Colonic mucosa (tissue), 4 donors: ENCODE results near the gene RBP3. TPM values are rescaled to one million over a fixed set of nuclear protein-coding genes. Genes with fewer than 3 reads are reported as not detected.

Experiments
- DNase-seq: peaks from one replicate; pipeline ENCODE4 v3.0.0-alpha.2; 2020
- H3K27ac ChIP-seq: fragments of 200-600 bp; one replicate; pipeline ENCODE4 v1.8.0; 2021
- H3K27me3 ChIP-seq: fragments of 200-600 bp; one replicate; pipeline ENCODE4 v1.8.0; 2021
- H3K36me3 ChIP-seq: fragments of 200-600 bp; one replicate; pipeline ENCODE4 v1.8.0; 2021
- H3K4me1 ChIP-seq: fragments of 200-600 bp; one replicate; pipeline ENCODE4 v1.8.0; 2021; ENCODE audit warnings: mild to moderate bottlenecking
- H3K4me3 ChIP-seq: fragments of 200-600 bp; one replicate; pipeline ENCODE4 v1.8.0; 2021
- H3K9ac ChIP-seq, 2 donors: one replicate each; pipeline ENCODE4 v1.7.0; 2013; ENCODE audit warnings: control low read depth in 2 of 2, low read depth in 2 of 2, low read length in 2 of 2
- H3K9me3 ChIP-seq: fragments of 200-600 bp; one replicate; pipeline ENCODE4 v1.8.0; 2021
- CTCF ChIP-seq: fragments of 200-600 bp; IDR thresholded peaks from one replicate; pipeline ENCODE4 v1.8.0; 2022; ENCODE audit warnings: antibody characterized with exemption, mild to moderate bottlenecking
- intact Hi-C: fragments of 100-400 bp; cut with DNase I; formaldehyde crosslinking; loops from one replicate; pipeline ENCODE4 v1.14.1; 2022
- total RNA-seq, 2 donors: library from RNA; stranded (reverse); fragmentation: NEBNext Ultra II Directional in 1 of 2; extraction: Animal tissue kit (Norgen Biotek cat#: 25700) in 1 of 2; gene quantifications; one replicate each; pipeline ENCODE4 v1.2.1, GENCODE V29; 2021
- donor health status: healthy.
- donor health status: DM: no; HTN: no; CAD: no.
- donor health status: DM: no; HTN: no; CAD: no.

The RBP3 gene
- total RNA-seq, 2 donors from 2014 or later = not detected

GRCh38 chr10:47317251-47317650 is 30.9 kb upstream of the RBP3 start:
- H3K36me3 ChIP-seq = no peaks in the 10 kb centered on the region
- no peak overlapping the region for H3K27ac ChIP-seq
- no peaks in the 10 kb centered on the region for H3K4me1 ChIP-seq
- H3K4me3 ChIP-seq = no peak overlapping the region
- no peak for DNase-seq
- intact Hi-C loops = no loop called here
- no peaks in the 10 kb centered on the region for H3K9me3 ChIP-seq
- no peak for TF ChIP-seq CTCF
- H3K9ac ChIP-seq = no peak overlapping the region
- H3K27me3 ChIP-seq = no peaks in the 10 kb centered on the region

GRCh38 chr10:47318706-47319105 is 29.5 kb upstream of the RBP3 start:
- Histone ChIP-seq H3K9ac (no peak overlapping the region), H3K9me3 (no peaks in the 10 kb centered on the region), H3K36me3 (no peaks in the 10 kb centered on the region), H3K27ac (no peak overlapping the region), H3K27me3 (no peaks in the 10 kb centered on the region), H3K4me3 (no peak overlapping the region), H3K4me1 (no peaks in the 10 kb centered on the region)
- no peak for TF ChIP-seq CTCF
- intact Hi-C loops = no loop called here
- no peak for DNase-seq

GRCh38 chr10:47319784-47320183 is 28.4 kb upstream of the RBP3 start:
- no peak for DNase-seq
- Histone ChIP-seq H3K9me3 (no peaks in the 10 kb centered on the region), H3K4me3 (no peak overlapping the region), H3K9ac (no peak overlapping the region), H3K27me3 (no peaks in the 10 kb centered on the region), H3K4me1 (no peaks in the 10 kb centered on the region), H3K27ac (no peak overlapping the region), H3K36me3 (no peaks in the 10 kb centered on the region)
- no peak for TF ChIP-seq CTCF
- intact Hi-C loops = no loop called here

- Histone ChIP-seq H3K4me1 (no peaks in the 10 kb centered on the region), H3K27ac (no peak overlapping the region), H3K4me3 (no peak overlapping the region), H3K9me3 (no peaks in the 10 kb centered on the region), H3K36me3 (no peaks in the 10 kb centered on the region), H3K27me3 (no peaks in the 10 kb centered on the region), H3K9ac (no peak overlapping the region)
- intact Hi-C loops = no loop called here
- no peak for DNase-seq
- no peak for TF ChIP-seq CTCF
Observed at GRCh38 chr10:47320812-47321211, 27.4 kb upstream of the RBP3 start.

GRCh38 chr10:47321521-47322195 is 26.5 kb upstream of the RBP3 start:
- intact Hi-C loops = no loop called here

More at GRCh38 chr10:47321521-47322195, 26.5 kb upstream of the RBP3 start:
- H3K27ac ChIP-seq = no peak overlapping the region
- H3K36me3 ChIP-seq = no peaks in the 10 kb centered on the region
- H3K9me3 ChIP-seq = no peaks in the 10 kb centered on the region
- no peaks in the 10 kb centered on the region for H3K27me3 ChIP-seq
- no peak overlapping the region for H3K9ac ChIP-seq
- H3K4me3 ChIP-seq = no peak overlapping the region
- no peak for TF ChIP-seq CTCF
- DNase-seq = no peak
- no peaks in the 10 kb centered on the region for H3K4me1 ChIP-seq
